HCT116 (cell line): Measurements from ENCODE around the gene FADS1. TPM values are rescaled to one million over a fixed set of nuclear protein-coding genes. Genes with fewer than 3 reads are reported as not detected.

Experiments used
- ATAC-seq: fragments of 200-7000 bp; cut with Tn5 transposase; 2 replicates; pipeline ENCODE4 v1.9.1; 2020; ENCODE audit warnings: mild to moderate bottlenecking, moderate library complexity
- BruUV-seq: library from RNA; stranded (reverse); fragments of 400-500 nt; replicated peaks from 2 replicates; lab custom pipeline; 2021; lab: Mats Ljungman, UMichigan
- CTCF ChIA-PET: fragments of 300-600 bp; sonication (Branson Sonifier 250); formaldehyde crosslinking; loops from one replicate; lab custom pipeline; 2021; ENCODE audit warnings: antibody characterized with exemption; lab: Charles Lee
- POLR2A ChIA-PET: fragments of 300-600, 350-600 bp; sonication (Branson Sonifier 250); formaldehyde crosslinking; loops from one replicate; lab custom pipeline; 2021; ENCODE audit warnings: antibody characterized with exemption; lab: Charles Lee
- RAD21 ChIA-PET, 2 experiments: fragments of 300-600 bp; sonication (Branson Sonifier 250); formaldehyde crosslinking; loops; one replicate each; lab custom pipeline; 2023; ENCODE audit warnings: low total read pairs in 2 of 2; ENCODE audit not compliant: uncharacterized antibody in 2 of 2, unreplicated experiment in 2 of 2, low non-redundant PET in 1 of 2; lab: Charles Lee
- DNase-seq: peaks from one replicate; pipeline ENCODE4 v3.0.0-alpha.2; 2010; ENCODE audit warnings: low read depth, low spot score
- H2AFZ ChIP-seq: fragments of 200-600 bp; shearing (Covaris generic), sonication (generic); 2 replicates; pipeline ENCODE4 v1.6.1; 2017; ENCODE audit warnings: low read depth, mixed run types, mixed read lengths, antibody characterized with exemption, low read length; ENCODE audit not compliant: poor library complexity, severe bottlenecking
- H3K27ac ChIP-seq: 2 replicates; pipeline ENCODE4 v1.5.1; 2012; ENCODE audit warnings: low read depth, low read length
- H3K27me3 ChIP-seq: fragments of 200-600 bp; sonication (generic); 2 replicates; pipeline ENCODE4 v1.6.1; 2016; ENCODE audit warnings: mixed run types, low read length, mixed read lengths; ENCODE audit not compliant: insufficient read depth
- H3K36me3 ChIP-seq, 2 experiments: fragments of 200-500 bp in 1 of 2; fragments of 200-600 bp in 1 of 2; sonication (Bioruptor generic) in 1 of 2; sonication (generic) in 1 of 2; 2 replicates each; pipeline versions ENCODE4 v1.5.1 to v1.6.1; 2014 to 2016; ENCODE audit warnings: low read length in 2 of 2, inconsistent platforms in 1 of 2, mixed read lengths in 1 of 2, mixed run types in 1 of 2; ENCODE audit not compliant: insufficient read depth in 2 of 2, control insufficient read depth in 1 of 2
- H3K4me1 ChIP-seq, 2 experiments: fragments of 200-600 bp in 1 of 2; sonication (generic) in 1 of 2; 2 replicates each; pipeline versions ENCODE4 v1.5.1 to v1.6.1; 2012 to 2017; ENCODE audit warnings: low read length in 2 of 2, inconsistent platforms in 1 of 2, mild to moderate bottlenecking in 1 of 2, mixed read lengths in 1 of 2, mixed run types in 1 of 2, moderate library complexity in 1 of 2; ENCODE audit not compliant: insufficient read depth in 2 of 2, control insufficient read depth in 1 of 2
- H3K4me2 ChIP-seq: fragments of 200-600 bp; sonication (generic); 2 replicates; pipeline ENCODE4 v1.6.1; 2017; ENCODE audit warnings: mixed run types, low read length, mixed read lengths
- H3K4me3 ChIP-seq, 2 experiments: fragments of 200-600 bp in 1 of 2; sonication (generic) in 1 of 2; replicated peaks in 1 of 2; 2 replicates each; pipeline ENCODE4 v1.5.1; 2011 to 2016; ENCODE audit warnings: low read length in 2 of 2, control low read depth in 1 of 2, low read depth in 1 of 2, mild to moderate bottlenecking in 1 of 2, mixed read lengths in 1 of 2, mixed run types in 1 of 2
- H3K79me2 ChIP-seq: fragments of 200-600 bp; sonication (generic); 2 replicates; pipeline ENCODE4 v1.6.1; 2017; ENCODE audit warnings: mild to moderate bottlenecking, mixed run types, low read length, moderate library complexity, mixed read lengths; ENCODE audit not compliant: insufficient read depth
- H3K9ac ChIP-seq: fragments of 200-600 bp; sonication (generic); 2 replicates; pipeline ENCODE4 v1.6.1; 2016; ENCODE audit warnings: low read length, mixed read lengths
- H3K9me2 ChIP-seq: fragments of 200-600 bp; sonication (generic), shearing (Covaris generic); 2 replicates; pipeline ENCODE4 v1.6.1; 2017; ENCODE audit warnings: mixed run types, mild to moderate bottlenecking, moderate library complexity; ENCODE audit not compliant: insufficient read depth
- H3K9me3 ChIP-seq, 2 experiments: fragments of 200-500 bp in 1 of 2; fragments of 200-600 bp in 1 of 2; sonication (Bioruptor generic) in 1 of 2; sonication (generic) in 1 of 2; 2 replicates each; pipeline ENCODE4 v1.6.1; 2014 to 2017; ENCODE audit warnings: low read length in 2 of 2, mixed read lengths in 2 of 2, inconsistent platforms in 1 of 2, low read depth in 1 of 2, mild to moderate bottlenecking in 1 of 2, mixed run types in 1 of 2, moderate library complexity in 1 of 2; ENCODE audit not compliant: control insufficient read depth in 1 of 2, insufficient read depth in 1 of 2
- H4K20me1 ChIP-seq: fragments of 200-600 bp; sonication (generic), shearing (Covaris generic); 2 replicates; pipeline ENCODE4 v1.6.1; 2017; ENCODE audit warnings: mixed run types, mild to moderate bottlenecking, moderate library complexity; ENCODE audit not compliant: insufficient read depth
- CEBPB ChIP-seq: IDR thresholded peaks from 2 replicates; pipeline ENCODE4 v1.6.1; 2012; ENCODE audit warnings: low read depth
- EGR1 ChIP-seq: IDR thresholded peaks from 2 replicates; pipeline ENCODE4 v1.6.1; 2012; ENCODE audit warnings: low read depth
- ELF1 ChIP-seq: IDR thresholded peaks from 2 replicates; pipeline ENCODE4 v1.6.1; 2012; ENCODE audit warnings: low read depth, borderline replicate concordance
- EZH2 ChIP-seq: fragments of 200-600 bp; sonication (generic); IDR thresholded peaks from 2 replicates; pipeline ENCODE4 v1.6.1; 2017; ENCODE audit warnings: antibody characterized with exemption, mixed run types
- FOSL1 ChIP-seq: IDR thresholded peaks from 2 replicates; pipeline ENCODE4 v1.6.1; 2012; ENCODE audit warnings: low read depth
- JUND ChIP-seq: IDR thresholded peaks from 2 replicates; pipeline ENCODE4 v1.6.1; 2012
- RAD21 ChIP-seq: IDR thresholded peaks from 2 replicates; pipeline ENCODE4 v1.6.1; 2012; ENCODE audit warnings: low read depth, mild to moderate bottlenecking
- TCF7L2 ChIP-seq: IDR thresholded peaks from 2 replicates; pipeline ENCODE4 v1.7.0; 2011; ENCODE audit warnings: borderline replicate concordance, inconsistent platforms; ENCODE audit not compliant: insufficient read depth, insufficient read length; ENCODE audit errors: extremely low read depth
- YY1 ChIP-seq: IDR thresholded peaks from 2 replicates; pipeline ENCODE4 v1.6.1; 2011; ENCODE audit warnings: low read length, low read depth, moderate library complexity, mild to moderate bottlenecking; ENCODE audit not compliant: insufficient replicate concordance; ENCODE audit errors: extremely low read depth
- ZFX ChIP-seq: fragments of 450-650 bp; IDR thresholded peaks from 2 replicates; pipeline ENCODE4 v1.6.1; 2017
- ZNF274 ChIP-seq: fragments of 200-500 bp; sonication (Bioruptor generic); IDR thresholded peaks from 2 replicates; pipeline ENCODE4 v1.6.1; 2014; ENCODE audit warnings: mild to moderate bottlenecking, low read depth, low read length, inconsistent platforms
- intact Hi-C: fragments of 100-400 bp; cut with micrococcal nuclease; formaldehyde crosslinking; loops from 2 replicates; pipeline ENCODE4 v1.10.0; 2022
- total RNA-seq: library from RNA; stranded (reverse); gene quantifications from one replicate; pipeline ENCODE4 v1.2.1, GENCODE V29; 2021; ENCODE audit not compliant: unreplicated experiment
- TF ChIP-seq, protein P1 (sequence below): IDR thresholded peaks from 2 replicates; pipeline ENCODE4 v1.6.1; 2012
- TF ChIP-seq, protein P2 (sequence below): IDR thresholded peaks from 2 replicates; pipeline ENCODE4 v1.6.1; 2012

FADS1 gene
- total RNA-seq, 1 experiment from 2014 or later = 56.6 TPM

DNA sequence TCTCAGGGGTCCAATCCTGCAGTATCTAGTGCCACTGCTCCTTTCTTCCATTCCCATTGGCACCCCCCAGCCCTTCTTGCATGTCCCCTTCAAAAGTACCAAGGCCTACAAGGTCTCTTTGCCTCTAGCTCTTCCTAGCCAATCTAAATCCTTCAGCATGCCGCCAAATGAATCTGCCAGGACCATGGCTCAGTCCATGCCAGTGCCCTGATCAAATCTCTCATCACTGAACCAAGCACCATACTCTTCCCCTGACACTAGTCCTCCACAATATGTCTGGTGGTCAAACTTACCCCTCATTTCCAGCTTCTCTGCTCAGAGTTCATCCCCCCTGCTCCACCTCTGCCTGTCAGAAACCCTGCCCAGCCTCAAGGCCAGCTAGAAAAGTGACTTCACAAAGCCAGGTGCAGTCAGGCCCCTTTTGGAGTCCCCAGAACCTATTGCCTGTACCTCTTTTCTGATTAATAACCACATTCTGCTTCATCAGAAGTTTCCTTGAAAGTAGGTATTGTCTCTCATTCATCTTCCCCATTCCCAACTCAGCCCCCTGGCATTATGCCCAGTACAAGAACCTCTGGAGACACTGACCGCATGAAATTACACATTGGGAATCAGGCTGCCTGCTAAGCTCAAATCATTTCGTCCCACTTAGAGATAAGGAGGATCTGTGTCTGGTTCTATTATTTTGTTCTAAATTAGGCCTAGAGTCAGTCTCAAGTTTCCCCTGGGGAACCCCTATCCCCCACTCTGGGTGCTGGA lies 12.7 kb downstream of the FADS1 start:
- no TSS peak for BruUV-seq
- ChIA-PET POLR2A (interaction anchor here (1.3 kb wide), 1 partner anchor 10 kb away, joined by 7 read pairs; no protein-coding TSS in a partner anchor), CTCF (interaction anchor here (1.7 kb wide), 1 partner anchor 11 kb away, joined by 4 read pairs; no protein-coding TSS in a partner anchor), RAD21 (no interaction called here)
- DNase-seq = no peak
- TF ChIP-seq ZNF274 (no peak), YY1 (no peak)
- Histone ChIP-seq H3K79me2 (peaks cover 16% of the 10 kb centered on the region), H3K4me2 (no peak overlapping the region), H2AFZ (no peak overlapping the region), H3K4me1 (peaks cover 0 to 5% of the 10 kb centered on the region in 2 experiments; a peak in 1 of 4 replicates), H3K27me3 (no peaks in the 10 kb centered on the region), H3K4me3 (no peak overlapping the region), H3K27ac (no peak overlapping the region), H3K9me3 (no peaks in the 10 kb centered on the region), H3K9me2 (no peaks in the 10 kb centered on the region), H3K36me3 (peaks cover 3 to 31% of the 10 kb centered on the region in 2 experiments), H3K9ac (no peak overlapping the region), H4K20me1 (no peaks in the 10 kb centered on the region)
- ATAC-seq = no peak
- intact Hi-C loops = no loop called here

DNA sequence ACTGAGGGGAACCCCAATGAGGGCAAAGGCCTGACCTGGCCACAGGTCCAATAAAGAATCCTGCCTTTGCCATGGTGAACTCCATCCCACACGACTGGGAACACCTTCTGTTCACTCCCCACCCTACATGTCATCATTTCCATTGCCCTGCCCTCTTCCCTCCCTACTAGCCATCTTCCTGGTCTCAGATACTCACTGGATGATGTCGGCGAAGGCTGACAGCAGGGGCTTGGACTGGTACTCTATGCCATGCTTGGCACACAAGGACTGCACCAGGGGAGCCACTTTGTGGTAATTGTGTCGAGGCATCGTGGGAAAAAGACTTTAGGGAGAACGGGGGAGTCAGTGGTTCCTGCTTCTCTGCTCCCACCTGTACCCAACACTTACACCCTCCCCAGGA lies 14.2 kb downstream of the FADS1 start:
- Histone ChIP-seq H3K4me1 (peaks cover 0 to 5% of the 10 kb centered on the region in 2 experiments; a peak in 1 of 4 replicates), H3K9me2 (no peaks in the 10 kb centered on the region), H3K79me2 (peaks cover 31% of the 10 kb centered on the region), H3K9me3 (no peaks in the 10 kb centered on the region), H3K4me2 (no peak overlapping the region), H3K27me3 (no peaks in the 10 kb centered on the region), H3K36me3 (peaks cover 6 to 40% of the 10 kb centered on the region in 2 experiments), H3K4me3 (no peak overlapping the region), H3K9ac (no peak overlapping the region), H4K20me1 (peaks cover 2% of the 10 kb centered on the region; the same call in 1 of the 2 replicates), H2AFZ (no peak overlapping the region), H3K27ac (no peak overlapping the region)
- ATAC-seq (no peak), DNase-seq (no peak)
- intact Hi-C loops = no loop called here
- CTCF ChIA-PET = no interaction called here
- no TSS peak for BruUV-seq
- POLR2A ChIA-PET = no interaction called here
- RAD21 ChIA-PET = no interaction called here
- TF ChIP-seq, protein P1, sequence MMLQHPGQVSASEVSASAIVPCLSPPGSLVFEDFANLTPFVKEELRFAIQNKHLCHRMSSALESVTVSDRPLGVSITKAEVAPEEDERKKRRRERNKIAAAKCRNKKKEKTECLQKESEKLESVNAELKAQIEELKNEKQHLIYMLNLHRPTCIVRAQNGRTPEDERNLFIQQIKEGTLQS = no peak
- TF ChIP-seq EGR1 (no peak), JUND (no peak), EZH2 (no peak), ZNF274 (no peak), ELF1 (no peak), RAD21 (no peak), TCF7L2 (no peak), FOSL1 (no peak), CEBPB (no peak), YY1 (no peak), ZFX (no peak)
- TF ChIP-seq, protein P2, sequence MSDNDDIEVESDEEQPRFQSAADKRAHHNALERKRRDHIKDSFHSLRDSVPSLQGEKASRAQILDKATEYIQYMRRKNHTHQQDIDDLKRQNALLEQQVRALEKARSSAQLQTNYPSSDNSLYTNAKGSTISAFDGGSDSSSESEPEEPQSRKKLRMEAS = no peak
- TF ChIP-seq, all 23 proteins: peak for 0
